Mesothelial cell of epicardium (in vitro differentiated cells): ENCODE measurements around the gene CNKSR2. TPM values are rescaled to one million over a fixed set of nuclear protein-coding genes. Genes with fewer than 3 reads are reported as not detected.

Source experiments
- DNase-seq, 2 experiments: peaks; one replicate each; pipeline ENCODE4 v3.0.0; 2021; ENCODE audit warnings: low spot score in 2 of 2; ENCODE audit not compliant: unreplicated experiment in 2 of 2
- H3K27ac Mint-ChIP-seq: 2 replicates; pipeline ENCODE4 v1.8.0; 2021; ENCODE audit warnings: mixed read lengths
- H3K27me3 Mint-ChIP-seq: 2 replicates; pipeline ENCODE4 v1.8.0; 2021; ENCODE audit warnings: low read depth, mixed read lengths
- H3K36me3 Mint-ChIP-seq: 2 replicates; pipeline ENCODE4 v1.8.0; 2021; ENCODE audit warnings: mixed read lengths
- H3K4me1 Mint-ChIP-seq: 2 replicates; pipeline ENCODE4 v1.8.0; 2021; ENCODE audit warnings: mixed read lengths
- H3K4me3 Mint-ChIP-seq: 2 replicates; pipeline ENCODE4 v1.8.0; 2021; ENCODE audit warnings: mild to moderate bottlenecking, moderate library complexity, mixed read lengths
- H3K9me3 Mint-ChIP-seq: 2 replicates; pipeline ENCODE4 v1.8.0; 2021; ENCODE audit warnings: mixed read lengths
- CTCF ChIP-seq: fragments of 200-600 bp; sonication (generic); IDR thresholded peaks from one replicate; pipeline ENCODE4 v1.5.0; 2021; ENCODE audit warnings: antibody characterized with exemption; ENCODE audit not compliant: unreplicated experiment
- total RNA-seq: library from RNA; stranded (reverse); gene quantifications from 3 replicates; pipeline ENCODE4 v1.2.1, GENCODE V29; 2021

The CNKSR2 gene
- total RNA-seq, 1 donor from 2014 or later, result 9.1 TPM

- TF ChIP-seq CTCF, result no peak
Observed at GRCh38 chrX:21438792-21439191, 64.6 kb downstream of the CNKSR2 start.

GRCh38 chrX:21440911-21441310 is 66.7 kb downstream of the CNKSR2 start:
- no peak for DNase-seq
- no peaks in the 10 kb centered on the region for H3K36me3 Mint-ChIP-seq
- H3K4me3 Mint-ChIP-seq, result no peak overlapping the region
- no peaks in the 10 kb centered on the region for H3K27me3 Mint-ChIP-seq
- TF ChIP-seq CTCF, result no peak
- no peak overlapping the region for H3K27ac Mint-ChIP-seq
- H3K9me3 Mint-ChIP-seq, result peaks cover 3% of the 10 kb centered on the region
- no peaks in the 10 kb centered on the region for H3K4me1 Mint-ChIP-seq

More at GRCh38 chrX:21438792-21439191, 64.6 kb downstream of the CNKSR2 start:
- H3K4me3 Mint-ChIP-seq, result no peak overlapping the region
- no peaks in the 10 kb centered on the region for H3K27me3 Mint-ChIP-seq
- H3K9me3 Mint-ChIP-seq, result no peaks in the 10 kb centered on the region
- DNase-seq, result no peak
- H3K4me1 Mint-ChIP-seq, result no peaks in the 10 kb centered on the region
- no peak overlapping the region for H3K27ac Mint-ChIP-seq
- H3K36me3 Mint-ChIP-seq, result no peaks in the 10 kb centered on the region

- no peak overlapping the region for H3K4me3 Mint-ChIP-seq
Observed at GRCh38 chrX:21457718-21458117, 83.5 kb downstream of the CNKSR2 start.

GRCh38 chrX:21469071-21469470 is 94.9 kb downstream of the CNKSR2 start:
- Mint-ChIP-seq H3K27ac (no peak overlapping the region), H3K4me3 (no peak overlapping the region), H3K27me3 (no peaks in the 10 kb centered on the region), H3K4me1 (no peaks in the 10 kb centered on the region), H3K36me3 (no peaks in the 10 kb centered on the region), H3K9me3 (no peaks in the 10 kb centered on the region)
- no peak for DNase-seq
- no peak for TF ChIP-seq CTCF

More at GRCh38 chrX:21457718-21458117, 83.5 kb downstream of the CNKSR2 start:
- no peak overlapping the region for H3K27ac Mint-ChIP-seq
- DNase-seq, result no peak
- peaks cover 5% of the 10 kb centered on the region for H3K36me3 Mint-ChIP-seq
- H3K9me3 Mint-ChIP-seq, result peaks cover 4% of the 10 kb centered on the region
- H3K27me3 Mint-ChIP-seq, result no peaks in the 10 kb centered on the region
- peaks cover 8% of the 10 kb centered on the region for H3K4me1 Mint-ChIP-seq
- TF ChIP-seq CTCF, result no peak

GRCh38 chrX:21476909-21477308 is 102.7 kb downstream of the CNKSR2 start:
- Mint-ChIP-seq H3K9me3 (no peaks in the 10 kb centered on the region), H3K27me3 (no peaks in the 10 kb centered on the region), H3K4me1 (no peaks in the 10 kb centered on the region), H3K36me3 (no peaks in the 10 kb centered on the region), H3K4me3 (no peak overlapping the region), H3K27ac (no peak overlapping the region)
- no peak for TF ChIP-seq CTCF
- no peak for DNase-seq

GRCh38 chrX:21479695-21480270 is 105.6 kb downstream of the CNKSR2 start:
- Mint-ChIP-seq H3K4me3 (no peak overlapping the region), H3K9me3 (no peaks in the 10 kb centered on the region), H3K4me1 (no peaks in the 10 kb centered on the region), H3K27ac (no peak overlapping the region), H3K27me3 (no peaks in the 10 kb centered on the region), H3K36me3 (no peaks in the 10 kb centered on the region)
- DNase-seq, result no peak
- peak; percentile 41 for TF ChIP-seq CTCF
